ENCODE measurements around the gene HOXD11. TPM values are rescaled to one million over a fixed set of nuclear protein-coding genes. Genes with fewer than 3 reads are reported as not detected.
A peak's percentile ranks its signal among the peaks of the same experiment; 100 is the strongest.

Gene HOXD11
- polyA plus RNA-seq, 1 donor from 2014 or later, result not detected

- Histone ChIP-seq H3K27ac (ENCODE audit: low read length) (no peak overlapping the region), H3K27me3 (ENCODE audit: insufficient read depth, low read depth, low read length) (peaks cover 99% of the 10 kb centered on the region), H2AFZ (ENCODE audit: low read depth, low read length) (no peak overlapping the region), H3K79me2 (replicated peaks; ENCODE audit: insufficient read depth, low read length) (no peaks in the 10 kb centered on the region), H3K36me3 (ENCODE audit: insufficient read depth, low read length) (no peaks in the 10 kb centered on the region), H3F3A (ENCODE audit: insufficient read depth, low read length, poor library complexity, severe bottlenecking) (no peaks in the 10 kb centered on the region), H3K4me3 (ENCODE audit: low read length) (no peak overlapping the region), H3K4me2 (ENCODE audit: low read length) (no peak overlapping the region), H4K20me1 (ENCODE audit: insufficient read depth) (no peaks in the 10 kb centered on the region), H3K9me3 (ENCODE audit: low read length) (peaks cover 22% of the 10 kb centered on the region), H3K9me2 (ENCODE audit: insufficient read depth, low read length) (no peaks in the 10 kb centered on the region), H3K9ac (ENCODE audit: low read length) (no peak overlapping the region)
- TF ChIP-seq, protein P1, sequence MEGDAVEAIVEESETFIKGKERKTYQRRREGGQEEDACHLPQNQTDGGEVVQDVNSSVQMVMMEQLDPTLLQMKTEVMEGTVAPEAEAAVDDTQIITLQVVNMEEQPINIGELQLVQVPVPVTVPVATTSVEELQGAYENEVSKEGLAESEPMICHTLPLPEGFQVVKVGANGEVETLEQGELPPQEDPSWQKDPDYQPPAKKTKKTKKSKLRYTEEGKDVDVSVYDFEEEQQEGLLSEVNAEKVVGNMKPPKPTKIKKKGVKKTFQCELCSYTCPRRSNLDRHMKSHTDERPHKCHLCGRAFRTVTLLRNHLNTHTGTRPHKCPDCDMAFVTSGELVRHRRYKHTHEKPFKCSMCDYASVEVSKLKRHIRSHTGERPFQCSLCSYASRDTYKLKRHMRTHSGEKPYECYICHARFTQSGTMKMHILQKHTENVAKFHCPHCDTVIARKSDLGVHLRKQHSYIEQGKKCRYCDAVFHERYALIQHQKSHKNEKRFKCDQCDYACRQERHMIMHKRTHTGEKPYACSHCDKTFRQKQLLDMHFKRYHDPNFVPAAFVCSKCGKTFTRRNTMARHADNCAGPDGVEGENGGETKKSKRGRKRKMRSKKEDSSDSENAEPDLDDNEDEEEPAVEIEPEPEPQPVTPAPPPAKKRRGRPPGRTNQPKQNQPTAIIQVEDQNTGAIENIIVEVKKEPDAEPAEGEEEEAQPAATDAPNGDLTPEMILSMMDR (IDR thresholded peaks at IDR 0.05; ENCODE audit: poor library complexity, severe bottlenecking), result no peak
- TF ChIP-seq SMC3 (conservative IDR thresholded peaks at IDR 0.05; ENCODE audit: poor library complexity) (no peak), MXI1 (conservative IDR thresholded peaks at IDR 0.05; ENCODE audit: poor library complexity, severe bottlenecking) (no peak), EP300 (conservative IDR thresholded peaks at IDR 0.05; ENCODE audit: poor library complexity, severe bottlenecking) (no peak), TAF1 (IDR thresholded peaks at IDR 0.05; ENCODE audit: low read depth) (no peak), EZH2 (IDR thresholded peaks at IDR 0.05; ENCODE audit: borderline replicate concordance, insufficient read depth, low read length, poor library complexity, severe bottlenecking) (no peak), RAD21 (conservative IDR thresholded peaks at IDR 0.05) (no peak), POLR2AphosphoS5 (IDR thresholded peaks at IDR 0.05) (no peak)
- TF ChIP-seq, protein P2, sequence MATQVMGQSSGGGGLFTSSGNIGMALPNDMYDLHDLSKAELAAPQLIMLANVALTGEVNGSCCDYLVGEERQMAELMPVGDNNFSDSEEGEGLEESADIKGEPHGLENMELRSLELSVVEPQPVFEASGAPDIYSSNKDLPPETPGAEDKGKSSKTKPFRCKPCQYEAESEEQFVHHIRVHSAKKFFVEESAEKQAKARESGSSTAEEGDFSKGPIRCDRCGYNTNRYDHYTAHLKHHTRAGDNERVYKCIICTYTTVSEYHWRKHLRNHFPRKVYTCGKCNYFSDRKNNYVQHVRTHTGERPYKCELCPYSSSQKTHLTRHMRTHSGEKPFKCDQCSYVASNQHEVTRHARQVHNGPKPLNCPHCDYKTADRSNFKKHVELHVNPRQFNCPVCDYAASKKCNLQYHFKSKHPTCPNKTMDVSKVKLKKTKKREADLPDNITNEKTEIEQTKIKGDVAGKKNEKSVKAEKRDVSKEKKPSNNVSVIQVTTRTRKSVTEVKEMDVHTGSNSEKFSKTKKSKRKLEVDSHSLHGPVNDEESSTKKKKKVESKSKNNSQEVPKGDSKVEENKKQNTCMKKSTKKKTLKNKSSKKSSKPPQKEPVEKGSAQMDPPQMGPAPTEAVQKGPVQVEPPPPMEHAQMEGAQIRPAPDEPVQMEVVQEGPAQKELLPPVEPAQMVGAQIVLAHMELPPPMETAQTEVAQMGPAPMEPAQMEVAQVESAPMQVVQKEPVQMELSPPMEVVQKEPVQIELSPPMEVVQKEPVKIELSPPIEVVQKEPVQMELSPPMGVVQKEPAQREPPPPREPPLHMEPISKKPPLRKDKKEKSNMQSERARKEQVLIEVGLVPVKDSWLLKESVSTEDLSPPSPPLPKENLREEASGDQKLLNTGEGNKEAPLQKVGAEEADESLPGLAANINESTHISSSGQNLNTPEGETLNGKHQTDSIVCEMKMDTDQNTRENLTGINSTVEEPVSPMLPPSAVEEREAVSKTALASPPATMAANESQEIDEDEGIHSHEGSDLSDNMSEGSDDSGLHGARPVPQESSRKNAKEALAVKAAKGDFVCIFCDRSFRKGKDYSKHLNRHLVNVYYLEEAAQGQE (IDR thresholded peaks at IDR 0.05; ENCODE audit: borderline replicate concordance), result no peak
Measured at GRCh38 chr2:176120364-176121189, 13.5 kb downstream of the HOXD11 start.

DNA sequence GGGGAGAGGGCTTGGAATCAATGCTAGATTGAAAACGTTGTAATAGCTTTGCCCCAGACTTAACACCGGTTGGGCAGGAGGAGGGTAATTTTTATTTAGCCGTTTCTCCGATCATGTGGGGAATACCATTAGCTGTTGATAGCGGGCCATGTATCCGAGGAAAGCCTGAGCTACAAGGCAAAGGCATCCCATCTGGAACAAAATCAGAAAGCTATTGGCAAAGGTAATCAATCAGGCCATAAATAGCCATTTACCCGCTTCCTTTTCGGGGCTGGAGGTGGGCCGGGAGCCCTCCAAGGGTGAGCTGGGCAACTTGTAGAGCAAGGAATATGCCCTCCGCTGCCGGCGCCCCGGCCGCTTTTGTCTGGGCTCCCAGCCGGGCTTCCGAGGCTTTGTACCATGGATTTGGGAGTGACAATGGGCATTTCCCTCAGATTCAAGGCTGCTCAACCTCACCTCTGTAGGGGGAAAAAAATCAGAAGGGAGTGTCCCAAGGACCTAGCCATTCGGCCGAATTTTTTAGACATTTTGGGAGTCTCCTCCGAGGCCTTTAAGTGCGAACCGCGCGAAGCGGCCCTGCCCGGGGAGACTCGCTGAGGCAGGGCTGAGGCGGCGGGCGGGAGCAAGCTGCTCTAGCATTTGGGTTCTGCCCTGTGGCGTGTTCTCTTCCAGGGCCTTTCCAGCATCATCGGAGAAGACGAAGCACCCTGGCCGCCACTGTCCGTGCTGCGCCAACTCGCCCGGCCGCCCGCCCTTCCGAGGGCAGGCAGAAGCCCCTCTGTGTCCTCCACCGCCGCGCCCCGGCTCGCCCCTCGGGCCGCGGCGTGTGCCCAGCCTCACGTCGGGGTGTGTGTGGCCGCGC is 14.3 kb downstream of the HOXD11 start:
- Histone ChIP-seq H3K27ac (ENCODE audit: low read length) (no peak overlapping the region), H4K20me1 (ENCODE audit: insufficient read depth) (no peaks in the 10 kb centered on the region), H3K36me3 (ENCODE audit: insufficient read depth, low read length) (no peaks in the 10 kb centered on the region), H3K4me2 (ENCODE audit: low read length) (no peak overlapping the region), H3K27me3 (ENCODE audit: insufficient read depth, low read depth, low read length) (peaks cover 99% of the 10 kb centered on the region), H2AFZ (ENCODE audit: low read depth, low read length) (no peak overlapping the region), H3K9me3 (ENCODE audit: low read length) (peaks cover 15% of the 10 kb centered on the region), H3K9me2 (ENCODE audit: insufficient read depth, low read length) (no peaks in the 10 kb centered on the region), H3K4me3 (ENCODE audit: low read length) (no peak overlapping the region), H3F3A (ENCODE audit: insufficient read depth, low read length, poor library complexity, severe bottlenecking) (no peaks in the 10 kb centered on the region), H3K9ac (ENCODE audit: low read length) (no peak overlapping the region), H3K79me2 (replicated peaks; ENCODE audit: insufficient read depth, low read length) (no peaks in the 10 kb centered on the region)
- TF ChIP-seq RAD21 (conservative IDR thresholded peaks at IDR 0.05) (no peak), EP300 (conservative IDR thresholded peaks at IDR 0.05; ENCODE audit: poor library complexity, severe bottlenecking) (no peak), TAF1 (IDR thresholded peaks at IDR 0.05; ENCODE audit: low read depth) (no peak), EZH2 (IDR thresholded peaks at IDR 0.05; ENCODE audit: borderline replicate concordance, insufficient read depth, low read length, poor library complexity, severe bottlenecking) (peak; percentile 79), MXI1 (conservative IDR thresholded peaks at IDR 0.05; ENCODE audit: poor library complexity, severe bottlenecking) (no peak)
- TF ChIP-seq, protein P1 (IDR thresholded peaks at IDR 0.05; ENCODE audit: poor library complexity, severe bottlenecking), result no peak
